NCI-H2107 treated with DMSO at 0.1 percent for 48 hours (cell line): ENCODE results near the gene PTRH2.
A peak's percentile ranks its signal among the peaks of the same experiment; 100 is the strongest.
"Not testable (repeated sequence)": the region's sequence is repeated elsewhere in the genome, so short reads cannot be mapped to it uniquely, and the experiment has no call there.

Experiments
- DNase-seq: peaks from one replicate; lab custom pipeline; 2025; ENCODE audit not compliant: unreplicated experiment; lab: John Stamatoyannopoulos, UW

PTRH2 gene

DNA sequence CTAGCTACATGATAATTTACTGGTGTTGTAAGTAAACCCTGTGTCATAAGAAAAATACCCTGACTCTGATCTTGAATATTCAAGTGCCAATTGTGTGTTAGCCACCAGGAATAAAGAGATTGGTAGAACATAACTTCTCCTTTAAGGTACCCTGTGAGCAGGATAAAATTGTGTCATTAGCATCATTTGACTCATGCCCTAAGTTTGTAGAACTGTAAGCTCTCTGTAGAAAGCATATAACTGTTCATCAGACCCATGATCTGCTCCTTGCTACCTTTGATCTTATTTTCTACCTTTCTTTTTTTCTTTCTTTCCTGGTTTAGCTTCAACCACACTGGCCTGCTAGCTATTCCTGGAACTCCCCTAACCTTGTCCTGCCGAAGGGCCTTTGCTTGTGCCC, 35.8 kb downstream of the PTRH2 start:
- DNase-seq = no peak

DNA sequence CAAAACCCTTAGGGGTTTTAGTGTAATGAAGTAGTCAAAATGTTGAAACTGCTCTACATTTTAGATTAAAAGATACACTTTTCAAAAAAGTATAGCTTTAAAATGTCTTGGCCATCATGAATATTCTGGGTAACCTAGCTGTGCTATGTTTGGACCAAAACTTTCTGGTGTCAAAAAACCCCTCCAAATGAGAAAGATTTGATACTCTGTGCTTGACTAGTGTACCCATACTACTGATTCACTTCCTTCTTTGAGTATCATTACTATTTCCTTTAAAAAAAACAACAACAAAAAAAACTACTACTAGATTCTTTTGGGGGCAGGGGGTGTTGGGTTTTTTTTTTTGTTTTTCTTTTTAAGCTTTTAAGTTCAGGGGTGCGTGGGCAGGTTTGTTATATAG, 37.3 kb downstream of the PTRH2 start:
- DNase-seq = no peak

DNA sequence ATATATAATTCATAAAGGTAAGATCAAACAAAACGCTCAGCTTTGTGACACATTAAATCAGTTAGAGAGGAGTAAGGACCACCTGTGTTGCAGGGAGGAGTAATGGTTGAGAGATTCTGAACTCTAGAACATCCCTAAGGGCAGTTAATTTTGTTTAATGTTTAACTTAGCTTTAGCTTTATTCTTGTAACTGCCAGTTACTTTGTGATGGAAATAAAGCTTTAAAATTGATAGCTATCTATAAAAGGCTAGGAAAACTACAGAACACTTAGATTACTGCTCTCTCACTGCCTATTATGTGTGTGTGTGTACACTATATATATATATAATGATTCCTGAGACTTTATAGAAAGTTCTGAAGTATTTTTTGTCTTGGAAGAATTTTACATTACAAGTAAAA, 37.8 kb downstream of the PTRH2 start:
- DNase-seq = no peak

DNA sequence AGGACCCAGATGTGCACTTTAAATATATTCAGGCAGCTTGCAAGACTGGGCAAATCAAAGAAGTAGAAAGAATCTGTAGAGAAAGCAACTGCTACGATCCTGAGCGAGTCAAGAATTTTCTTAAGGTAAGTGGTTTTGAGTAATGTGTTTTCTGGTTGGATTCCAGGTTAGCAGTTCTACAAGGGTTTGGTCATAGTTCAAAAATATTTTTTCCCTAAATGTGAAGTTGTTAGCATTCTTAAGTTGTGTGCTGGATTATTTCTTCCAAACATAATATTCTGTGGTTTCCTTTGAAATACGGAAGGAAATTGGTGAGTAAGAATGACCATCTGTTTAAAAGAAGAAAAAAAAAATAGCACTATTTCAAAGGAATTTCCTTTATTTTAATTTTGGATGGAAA, 38.4 kb downstream of the PTRH2 start:
- no peak for DNase-seq

DNA sequence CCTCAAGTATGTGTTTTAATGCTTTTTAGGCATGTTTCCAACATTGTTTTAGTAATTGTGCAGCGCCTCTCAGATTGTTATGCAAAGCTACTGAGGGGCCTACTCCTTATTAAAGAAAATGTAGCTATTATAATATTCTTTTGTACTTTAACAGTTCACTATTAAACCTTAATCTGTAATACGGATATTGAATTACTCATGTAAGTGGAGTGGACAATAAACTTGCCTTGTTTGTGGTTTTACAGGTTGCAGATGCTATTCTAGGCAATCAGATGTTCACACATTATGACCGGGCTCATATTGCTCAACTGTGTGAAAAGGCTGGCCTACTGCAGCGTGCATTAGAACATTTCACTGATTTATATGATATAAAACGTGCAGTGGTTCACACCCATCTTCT, 41.0 kb downstream of the PTRH2 start:
- peak; percentile 96 for DNase-seq

DNA sequence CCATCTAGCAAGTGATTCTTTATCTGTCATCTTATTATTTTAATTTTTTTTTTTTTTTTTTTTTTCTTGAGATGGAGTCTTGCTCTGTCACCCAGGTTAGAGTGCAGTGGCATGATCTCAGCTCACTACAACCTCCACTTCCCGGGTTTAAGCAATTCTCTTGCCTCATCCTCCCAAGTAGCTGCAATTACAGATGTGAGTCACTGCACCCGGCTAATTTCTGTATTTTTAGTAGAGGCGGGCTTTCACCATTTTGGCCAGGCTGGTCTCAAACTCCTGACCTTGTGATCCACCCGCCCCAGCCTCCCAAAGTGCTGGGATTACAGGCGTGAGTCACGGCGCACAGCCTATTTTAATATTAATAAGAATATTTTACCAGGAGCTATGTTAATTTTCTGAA, 50.6 kb downstream of the PTRH2 start:
- not testable (repeated sequence) for DNase-seq

DNA sequence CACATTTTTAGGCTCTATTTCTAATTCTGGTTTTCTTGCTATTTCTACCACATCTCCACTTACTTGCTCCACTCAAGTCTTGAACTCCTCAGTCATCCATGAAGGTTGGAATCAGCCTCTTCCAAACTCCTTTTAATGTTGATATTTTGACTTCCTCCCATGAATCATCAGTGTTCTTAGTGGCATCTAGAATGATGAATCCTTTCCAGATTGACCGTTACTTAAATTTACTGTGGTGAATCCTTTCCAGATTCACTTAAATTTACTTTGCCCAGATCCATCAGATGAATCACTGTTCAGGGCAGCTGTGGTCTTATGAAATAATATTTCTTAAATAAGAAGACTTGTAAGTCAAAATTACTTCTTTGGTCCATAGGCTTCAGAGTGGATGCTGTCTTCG, 55.1 kb downstream of the PTRH2 start:
- DNase-seq = no peak

DNA sequence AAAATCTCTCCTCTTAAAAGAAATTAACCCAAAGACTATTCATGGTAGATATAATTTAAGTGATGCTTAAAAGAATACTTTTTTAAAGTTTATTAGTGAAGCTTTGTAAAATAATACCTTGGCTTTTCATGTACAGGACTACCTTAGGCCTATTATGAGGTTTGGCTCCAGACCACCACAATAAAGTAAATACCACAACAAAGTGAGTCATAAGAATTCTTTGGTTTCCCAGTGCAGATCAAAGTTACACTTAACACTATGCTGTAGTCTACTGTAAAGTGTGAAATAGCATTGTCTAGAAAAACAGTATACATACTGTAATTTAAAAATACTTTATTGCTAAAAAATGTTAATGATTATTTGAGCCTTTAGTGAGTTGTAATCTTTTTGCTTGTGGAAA, 55.9 kb downstream of the PTRH2 start:
- no peak for DNase-seq

DNA sequence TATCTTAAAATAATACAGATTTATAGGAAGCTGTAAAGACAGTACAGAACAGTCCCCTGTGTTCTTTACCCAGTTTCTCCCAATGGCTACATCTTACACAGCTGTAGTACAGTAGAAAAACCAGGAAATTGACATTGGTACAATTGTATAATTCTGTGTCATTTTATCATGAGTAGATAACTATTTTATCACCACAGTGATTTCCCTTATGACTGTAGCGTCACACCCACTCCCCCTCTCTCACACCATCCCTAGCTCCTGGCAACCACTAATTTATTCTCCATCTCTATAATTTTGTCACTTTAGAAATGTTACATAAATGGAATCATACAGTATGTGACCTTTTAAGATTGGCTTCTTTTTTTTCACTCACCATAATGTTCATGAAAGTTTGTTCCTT, 56.6 kb downstream of the PTRH2 start:
- no peak for DNase-seq

DNA sequence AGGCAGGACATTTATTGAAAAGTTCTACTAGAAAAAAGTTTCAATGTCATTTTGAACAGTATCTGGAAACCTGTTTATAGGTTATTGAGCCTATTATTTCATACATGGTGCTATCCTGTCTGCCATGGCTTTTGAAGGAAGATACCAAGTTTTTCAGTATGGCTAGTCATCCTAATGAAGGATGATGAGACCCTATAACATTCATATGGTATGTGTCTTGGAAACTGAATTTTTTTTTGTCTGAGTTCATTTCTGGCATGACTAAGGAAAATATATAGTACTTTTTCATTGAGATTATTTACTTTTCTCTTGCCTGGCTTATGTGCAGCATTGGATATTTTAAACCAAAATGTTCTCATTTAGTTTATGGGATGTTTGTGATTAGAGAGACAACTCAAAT, 57.3 kb downstream of the PTRH2 start:
- no peak for DNase-seq
